ENCODE measurements around the gene CAVIN1.

CAVIN1 gene

GRCh38 chr17:42442196-42442565 lies 19.1 kb upstream of the CAVIN1 start:
- H3K36me3 ChIP-seq (ENCODE audit: insufficient read depth, insufficient read length, low read length): no peaks in the 10 kb centered on the region
- no peak overlapping the region for H3K4me3 ChIP-seq (ENCODE audit: insufficient read length, low read depth)
- no peaks in the 10 kb centered on the region for H3K9me3 ChIP-seq (ENCODE audit: insufficient read depth, low read length)
- no peaks in the 10 kb centered on the region for H3K4me1 ChIP-seq (ENCODE audit: insufficient read depth, insufficient read length)
- DNase-seq (ENCODE audit: low read depth, low spot score): no peak
- H3K27me3 ChIP-seq (ENCODE audit: insufficient read depth, insufficient read length): no peaks in the 10 kb centered on the region
- TF ChIP-seq ZNF274 (IDR thresholded peaks at IDR 0.05; ENCODE audit: low read depth, low read length) (no peak), SUZ12 (IDR thresholded peaks at IDR 0.05; ENCODE audit: extremely low read depth, insufficient read depth, insufficient read length) (no peak), YY1 (IDR thresholded peaks at IDR 0.05; ENCODE audit: insufficient read depth, insufficient read length) (no peak)
- H3K9ac ChIP-seq (ENCODE audit: insufficient read length, low read depth): no peak overlapping the region

GRCh38 chr17:42441371-42442195 lies 18.5 kb upstream of the CAVIN1 start:
- no peak overlapping the region for H3K9ac ChIP-seq (ENCODE audit: insufficient read length, low read depth)
- DNase-seq (ENCODE audit: low read depth, low spot score): no peak

GRCh38 chr17:42438600-42439567 lies 15.8 kb upstream of the CAVIN1 start:
- H3K4me3 ChIP-seq (ENCODE audit: insufficient read length, low read depth): no peak overlapping the region
- no peaks in the 10 kb centered on the region for H3K4me1 ChIP-seq (ENCODE audit: insufficient read depth, insufficient read length)
- H3K9ac ChIP-seq (ENCODE audit: insufficient read length, low read depth): no peak overlapping the region
- TF ChIP-seq YY1 (IDR thresholded peaks at IDR 0.05; ENCODE audit: insufficient read depth, insufficient read length): no peak
- no peak for TF ChIP-seq ZNF274 (IDR thresholded peaks at IDR 0.05; ENCODE audit: low read depth, low read length)
- TF ChIP-seq SUZ12 (IDR thresholded peaks at IDR 0.05; ENCODE audit: extremely low read depth, insufficient read depth, insufficient read length): no peak
- H3K27me3 ChIP-seq (ENCODE audit: insufficient read depth, insufficient read length): no peaks in the 10 kb centered on the region
- no peaks in the 10 kb centered on the region for H3K36me3 ChIP-seq (ENCODE audit: insufficient read depth, insufficient read length, low read length)
- DNase-seq (ENCODE audit: low read depth, low spot score): no peak
- no peaks in the 10 kb centered on the region for H3K9me3 ChIP-seq (ENCODE audit: insufficient read depth, low read length)

More at GRCh38 chr17:42441371-42442195, 18.5 kb upstream of the CAVIN1 start:
- TF ChIP-seq ZNF274 (IDR thresholded peaks at IDR 0.05; ENCODE audit: low read depth, low read length): no peak
- no peak for TF ChIP-seq YY1 (IDR thresholded peaks at IDR 0.05; ENCODE audit: insufficient read depth, insufficient read length)
- no peak for TF ChIP-seq SUZ12 (IDR thresholded peaks at IDR 0.05; ENCODE audit: extremely low read depth, insufficient read depth, insufficient read length)
- H3K4me3 ChIP-seq (ENCODE audit: insufficient read length, low read depth): no peak overlapping the region
- no peaks in the 10 kb centered on the region for H3K9me3 ChIP-seq (ENCODE audit: insufficient read depth, low read length)
- no peaks in the 10 kb centered on the region for H3K4me1 ChIP-seq (ENCODE audit: insufficient read depth, insufficient read length)
- H3K36me3 ChIP-seq (ENCODE audit: insufficient read depth, insufficient read length, low read length): no peaks in the 10 kb centered on the region
- no peaks in the 10 kb centered on the region for H3K27me3 ChIP-seq (ENCODE audit: insufficient read depth, insufficient read length)

- Histone ChIP-seq H3K27me3 (ENCODE audit: insufficient read depth, insufficient read length) (no peaks in the 10 kb centered on the region), H3K4me1 (ENCODE audit: insufficient read depth, insufficient read length) (no peaks in the 10 kb centered on the region), H3K4me3 (ENCODE audit: insufficient read length, low read depth) (no peak overlapping the region), H3K9ac (ENCODE audit: insufficient read length, low read depth) (no peak overlapping the region), H3K36me3 (ENCODE audit: insufficient read depth, insufficient read length, low read length) (no peaks in the 10 kb centered on the region), H3K9me3 (ENCODE audit: insufficient read depth, low read length) (no peaks in the 10 kb centered on the region)
- TF ChIP-seq ZNF274 (IDR thresholded peaks at IDR 0.05; ENCODE audit: low read depth, low read length): no peak
- no peak for TF ChIP-seq SUZ12 (IDR thresholded peaks at IDR 0.05; ENCODE audit: extremely low read depth, insufficient read depth, insufficient read length)
- no peak for TF ChIP-seq YY1 (IDR thresholded peaks at IDR 0.05; ENCODE audit: insufficient read depth, insufficient read length)
- DNase-seq (ENCODE audit: low read depth, low spot score): no peak
Observed at GRCh38 chr17:42436391-42436790, 13.3 kb upstream of the CAVIN1 start.

- TF ChIP-seq ZNF274 (IDR thresholded peaks at IDR 0.05; ENCODE audit: low read depth, low read length) (no peak), SUZ12 (IDR thresholded peaks at IDR 0.05; ENCODE audit: extremely low read depth, insufficient read depth, insufficient read length) (no peak), YY1 (IDR thresholded peaks at IDR 0.05; ENCODE audit: insufficient read depth, insufficient read length) (no peak)
- no peaks in the 10 kb centered on the region for H3K36me3 ChIP-seq (ENCODE audit: insufficient read depth, insufficient read length, low read length)
- DNase-seq (ENCODE audit: low read depth, low spot score): no peak
- H3K4me3 ChIP-seq (ENCODE audit: insufficient read length, low read depth): no peak overlapping the region
- H3K9ac ChIP-seq (ENCODE audit: insufficient read length, low read depth): no peak overlapping the region
- no peaks in the 10 kb centered on the region for H3K27me3 ChIP-seq (ENCODE audit: insufficient read depth, insufficient read length)
- H3K4me1 ChIP-seq (ENCODE audit: insufficient read depth, insufficient read length): peaks cover 4% of the 10 kb centered on the region
- H3K9me3 ChIP-seq (ENCODE audit: insufficient read depth, low read length): no peaks in the 10 kb centered on the region
Observed at GRCh38 chr17:42431758-42432161, 8.7 kb upstream of the CAVIN1 start.

- TF ChIP-seq YY1 (IDR thresholded peaks at IDR 0.05; ENCODE audit: insufficient read depth, insufficient read length): no peak
- TF ChIP-seq SUZ12 (IDR thresholded peaks at IDR 0.05; ENCODE audit: extremely low read depth, insufficient read depth, insufficient read length): no peak
- TF ChIP-seq ZNF274 (IDR thresholded peaks at IDR 0.05; ENCODE audit: low read depth, low read length): no peak
- H3K9ac ChIP-seq (ENCODE audit: insufficient read length, low read depth): no peak overlapping the region
- H3K36me3 ChIP-seq (ENCODE audit: insufficient read depth, insufficient read length, low read length): no peaks in the 10 kb centered on the region
- H3K9me3 ChIP-seq (ENCODE audit: insufficient read depth, low read length): no peaks in the 10 kb centered on the region
- no peak for DNase-seq (ENCODE audit: low read depth, low spot score)
- no peaks in the 10 kb centered on the region for H3K27me3 ChIP-seq (ENCODE audit: insufficient read depth, insufficient read length)
- no peak overlapping the region for H3K4me3 ChIP-seq (ENCODE audit: insufficient read length, low read depth)
- peaks cover 8% of the 10 kb centered on the region for H3K4me1 ChIP-seq (ENCODE audit: insufficient read depth, insufficient read length)
Observed at GRCh38 chr17:42429726-42430447, 6.8 kb upstream of the CAVIN1 start.

Data from NT2/D1 (cell line).